GM21786 (cell line): ENCODE data around the gene RNPEPL1.

ENCODE experiments used
- ATAC-seq: cut with Tn5 transposase; IDR thresholded peaks from one replicate; pipeline ENCODE4 v1.9.1; 2021; ENCODE audit not compliant: unreplicated experiment

The RNPEPL1 gene

GRCh38 chr2:240588669-240589068 is 20.4 kb downstream of the RNPEPL1 start:
- ATAC-seq: no peak

GRCh38 chr2:240589375-240589774 is 21.1 kb downstream of the RNPEPL1 start:
- ATAC-seq: no peak

- ATAC-seq: no peak
These were observed 21.7 kb downstream of the RNPEPL1 start for GRCh38 chr2:240589850-240590525.

- ATAC-seq: no peak
These were observed 22.4 kb downstream of the RNPEPL1 start for GRCh38 chr2:240590681-240591111.

GRCh38 chr2:240591226-240591625 is 22.9 kb downstream of the RNPEPL1 start:
- ATAC-seq: no peak

- ATAC-seq: no peak
These were observed 23.5 kb downstream of the RNPEPL1 start for GRCh38 chr2:240591784-240592183.

GRCh38 chr2:240593026-240593702 is 24.9 kb downstream of the RNPEPL1 start:
- ATAC-seq: no peak

GRCh38 chr2:240593703-240594451 is 25.6 kb downstream of the RNPEPL1 start:
- no peak for ATAC-seq

- no peak for ATAC-seq
These were observed 26.5 kb downstream of the RNPEPL1 start for GRCh38 chr2:240594511-240595380.

GRCh38 chr2:240595381-240596079 is 27.2 kb downstream of the RNPEPL1 start:
- no peak for ATAC-seq

- ATAC-seq: no peak
These were observed 27.8 kb downstream of the RNPEPL1 start for GRCh38 chr2:240596080-240596460.

- no peak for ATAC-seq
These were observed 28.2 kb downstream of the RNPEPL1 start for GRCh38 chr2:240596491-240596931.

GRCh38 chr2:240597054-240597418 is 28.8 kb downstream of the RNPEPL1 start:
- no peak for ATAC-seq

- ATAC-seq: no peak
These were observed 29.3 kb downstream of the RNPEPL1 start for GRCh38 chr2:240597419-240598181.

GRCh38 chr2:240598311-240598911 is 30.1 kb downstream of the RNPEPL1 start:
- no peak for ATAC-seq

- ATAC-seq: no peak
These were observed 30.9 kb downstream of the RNPEPL1 start for GRCh38 chr2:240599141-240599583.

- ATAC-seq: no peak
These were observed 32.2 kb downstream of the RNPEPL1 start for GRCh38 chr2:240600451-240600961.

GRCh38 chr2:240601061-240601830 is 33.0 kb downstream of the RNPEPL1 start:
- ATAC-seq: no peak
